Measurements from ENCODE around the gene TRAF3IP3. TPM values are rescaled to one million over a fixed set of nuclear protein-coding genes. Genes with fewer than 3 reads are reported as not detected.

TRAF3IP3 gene
- total and polyA plus RNA-seq, 2 donors from 2014 or later, result 3.6 to 16.4 TPM

DNA sequence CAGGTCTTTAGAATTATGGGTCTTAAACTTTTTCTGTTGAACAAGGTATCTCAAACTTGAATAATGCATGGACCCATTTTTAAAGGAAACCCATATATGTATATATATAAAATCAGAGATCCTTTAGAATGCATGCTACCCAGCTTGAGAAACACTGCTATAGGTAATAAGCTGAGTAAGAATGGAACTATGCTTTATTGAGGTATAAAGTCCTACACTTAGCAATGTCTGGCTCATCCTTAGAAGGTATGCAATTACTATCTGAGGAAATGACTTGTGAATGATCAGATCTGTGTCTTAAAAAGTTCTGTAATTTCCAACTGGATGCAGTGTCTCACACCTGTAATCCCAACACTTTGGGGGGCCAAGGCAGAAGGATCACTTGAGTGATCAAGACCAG, 11.2 kb downstream of the TRAF3IP3 start:
- Histone ChIP-seq H3K9ac (ENCODE audit: low read length in 3 of 3) (no peak overlapping the region), H3K27me3 (ENCODE audit: control insufficient read depth, insufficient read depth, low read length) (no peaks in the 10 kb centered on the region), H3K9me3 (ENCODE audit: control insufficient read depth in 2 of 3, insufficient read depth in 1 of 3, low read length in 3 of 3) (no peaks in the 10 kb centered on the region), H3K27ac (ENCODE audit: low read depth in 2 of 2, low read length in 2 of 2) (no peak overlapping the region), H3K4me1 (ENCODE audit: control insufficient read depth in 2 of 3, insufficient read depth in 2 of 3, low read depth in 1 of 3, low read length in 3 of 3) (peaks cover 3 to 14% (median 5%) of the 10 kb centered on the region in 3 donors), H3K36me3 (ENCODE audit: control insufficient read depth in 2 of 3, insufficient read depth in 3 of 3, low read length in 3 of 3) (no peaks in the 10 kb centered on the region), H3K4me3 (ENCODE audit: low read length in 3 of 3) (no peak overlapping the region)
- FAIRE-seq, result no peak
- TF ChIP-seq, protein P1, sequence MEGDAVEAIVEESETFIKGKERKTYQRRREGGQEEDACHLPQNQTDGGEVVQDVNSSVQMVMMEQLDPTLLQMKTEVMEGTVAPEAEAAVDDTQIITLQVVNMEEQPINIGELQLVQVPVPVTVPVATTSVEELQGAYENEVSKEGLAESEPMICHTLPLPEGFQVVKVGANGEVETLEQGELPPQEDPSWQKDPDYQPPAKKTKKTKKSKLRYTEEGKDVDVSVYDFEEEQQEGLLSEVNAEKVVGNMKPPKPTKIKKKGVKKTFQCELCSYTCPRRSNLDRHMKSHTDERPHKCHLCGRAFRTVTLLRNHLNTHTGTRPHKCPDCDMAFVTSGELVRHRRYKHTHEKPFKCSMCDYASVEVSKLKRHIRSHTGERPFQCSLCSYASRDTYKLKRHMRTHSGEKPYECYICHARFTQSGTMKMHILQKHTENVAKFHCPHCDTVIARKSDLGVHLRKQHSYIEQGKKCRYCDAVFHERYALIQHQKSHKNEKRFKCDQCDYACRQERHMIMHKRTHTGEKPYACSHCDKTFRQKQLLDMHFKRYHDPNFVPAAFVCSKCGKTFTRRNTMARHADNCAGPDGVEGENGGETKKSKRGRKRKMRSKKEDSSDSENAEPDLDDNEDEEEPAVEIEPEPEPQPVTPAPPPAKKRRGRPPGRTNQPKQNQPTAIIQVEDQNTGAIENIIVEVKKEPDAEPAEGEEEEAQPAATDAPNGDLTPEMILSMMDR (IDR thresholded peaks at IDR 0.05; ENCODE audit: borderline replicate concordance, extremely low read depth, insufficient read depth), result no peak
- intact Hi-C loops (cut with DNase I), result no loop called here
- no peak for DNase-seq

GRCh38 chr1:209767706-209768105, 11.9 kb downstream of the TRAF3IP3 start:
- Histone ChIP-seq H3K27ac (ENCODE audit: low read depth in 2 of 2, low read length in 2 of 2) (no peak overlapping the region), H3K9me3 (ENCODE audit: control insufficient read depth in 2 of 3, insufficient read depth in 1 of 3, low read length in 3 of 3) (no peaks in the 10 kb centered on the region), H3K27me3 (ENCODE audit: control insufficient read depth, insufficient read depth, low read length) (no peaks in the 10 kb centered on the region), H3K36me3 (ENCODE audit: control insufficient read depth in 2 of 3, insufficient read depth in 3 of 3, low read length in 3 of 3) (no peaks in the 10 kb centered on the region), H3K4me1 (ENCODE audit: control insufficient read depth in 2 of 3, insufficient read depth in 2 of 3, low read depth in 1 of 3, low read length in 3 of 3) (peaks cover 3 to 14% (median 5%) of the 10 kb centered on the region in 3 donors), H3K9ac (ENCODE audit: low read length in 3 of 3) (no peak overlapping the region), H3K4me3 (ENCODE audit: low read length in 3 of 3) (no peak overlapping the region)
- TF ChIP-seq, protein P1 (IDR thresholded peaks at IDR 0.05; ENCODE audit: borderline replicate concordance, extremely low read depth, insufficient read depth), result no peak
- DNase-seq (no peak), FAIRE-seq (no peak)
- intact Hi-C loops (cut with DNase I), result no loop called here

- Histone ChIP-seq H3K4me3 (ENCODE audit: low read length in 3 of 3) (peak overlapping the region in 1 of 3 donors; percentile 21), H3K9me3 (ENCODE audit: control insufficient read depth in 2 of 3, insufficient read depth in 1 of 3, low read length in 3 of 3) (no peaks in the 10 kb centered on the region), H3K27ac (ENCODE audit: low read depth in 2 of 2, low read length in 2 of 2) (no peak overlapping the region), H3K36me3 (ENCODE audit: control insufficient read depth in 2 of 3, insufficient read depth in 3 of 3, low read length in 3 of 3) (no peaks in the 10 kb centered on the region), H3K27me3 (ENCODE audit: control insufficient read depth, insufficient read depth, low read length) (no peaks in the 10 kb centered on the region), H3K4me1 (ENCODE audit: control insufficient read depth in 2 of 3, insufficient read depth in 2 of 3, low read depth in 1 of 3, low read length in 3 of 3) (peaks cover 3 to 14% (median 5%) of the 10 kb centered on the region in 3 donors), H3K9ac (ENCODE audit: low read length in 3 of 3) (no peak overlapping the region)
- TF ChIP-seq, protein P1 (IDR thresholded peaks at IDR 0.05; ENCODE audit: borderline replicate concordance, extremely low read depth, insufficient read depth), result no peak
- no peak for FAIRE-seq
- intact Hi-C loops (cut with DNase I), result no loop called here
- DNase-seq, result peak in 1 of 5 donors; percentile 72
These were observed 12.5 kb downstream of the TRAF3IP3 start for GRCh38 chr1:209768354-209768774.
